Retinal pigment epithelial cell (primary cell): ENCODE measurements around the gene SCD5.
A peak's percentile ranks its signal among the peaks of the same experiment; 100 is the strongest.

Source experiments
- DNase-seq: peaks from one replicate; pipeline ENCODE4 v3.0.0-alpha.2; 2010; ENCODE audit warnings: low read depth
- H3K4me3 ChIP-seq: 2 replicates; pipeline ENCODE4 v1.5.1; 2011; ENCODE audit warnings: mild to moderate bottlenecking, low read length, control low read depth, moderate library complexity
- TF ChIP-seq, protein P1 (sequence below): conservative IDR thresholded peaks from 2 replicates; pipeline ENCODE4 v1.5.1; 2011; ENCODE audit warnings: low read depth, low read length, control low read depth, inconsistent platforms

SCD5 gene

DNA sequence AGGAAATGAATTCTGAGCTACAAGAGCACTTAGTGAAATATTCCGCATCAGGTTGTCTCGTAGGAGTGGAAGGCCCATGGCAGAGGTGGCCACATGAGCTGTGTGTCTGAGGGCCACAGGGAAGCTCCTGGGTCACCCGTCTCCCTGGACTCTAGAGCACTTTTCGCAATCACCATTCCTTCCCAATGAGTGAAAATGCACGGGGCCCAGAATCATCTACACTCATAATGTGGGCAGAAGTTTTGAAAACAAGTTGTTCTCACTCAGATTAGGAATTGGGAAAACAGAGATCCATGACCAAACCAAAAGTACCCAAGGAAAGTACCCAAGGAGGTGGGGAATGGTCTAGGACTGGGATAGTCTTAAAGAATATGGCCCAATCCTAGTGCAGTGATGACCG, 94.4 kb downstream of the SCD5 start:
- no peak for DNase-seq
- TF ChIP-seq, protein P1, sequence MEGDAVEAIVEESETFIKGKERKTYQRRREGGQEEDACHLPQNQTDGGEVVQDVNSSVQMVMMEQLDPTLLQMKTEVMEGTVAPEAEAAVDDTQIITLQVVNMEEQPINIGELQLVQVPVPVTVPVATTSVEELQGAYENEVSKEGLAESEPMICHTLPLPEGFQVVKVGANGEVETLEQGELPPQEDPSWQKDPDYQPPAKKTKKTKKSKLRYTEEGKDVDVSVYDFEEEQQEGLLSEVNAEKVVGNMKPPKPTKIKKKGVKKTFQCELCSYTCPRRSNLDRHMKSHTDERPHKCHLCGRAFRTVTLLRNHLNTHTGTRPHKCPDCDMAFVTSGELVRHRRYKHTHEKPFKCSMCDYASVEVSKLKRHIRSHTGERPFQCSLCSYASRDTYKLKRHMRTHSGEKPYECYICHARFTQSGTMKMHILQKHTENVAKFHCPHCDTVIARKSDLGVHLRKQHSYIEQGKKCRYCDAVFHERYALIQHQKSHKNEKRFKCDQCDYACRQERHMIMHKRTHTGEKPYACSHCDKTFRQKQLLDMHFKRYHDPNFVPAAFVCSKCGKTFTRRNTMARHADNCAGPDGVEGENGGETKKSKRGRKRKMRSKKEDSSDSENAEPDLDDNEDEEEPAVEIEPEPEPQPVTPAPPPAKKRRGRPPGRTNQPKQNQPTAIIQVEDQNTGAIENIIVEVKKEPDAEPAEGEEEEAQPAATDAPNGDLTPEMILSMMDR = no peak
- no peak overlapping the region for H3K4me3 ChIP-seq

DNA sequence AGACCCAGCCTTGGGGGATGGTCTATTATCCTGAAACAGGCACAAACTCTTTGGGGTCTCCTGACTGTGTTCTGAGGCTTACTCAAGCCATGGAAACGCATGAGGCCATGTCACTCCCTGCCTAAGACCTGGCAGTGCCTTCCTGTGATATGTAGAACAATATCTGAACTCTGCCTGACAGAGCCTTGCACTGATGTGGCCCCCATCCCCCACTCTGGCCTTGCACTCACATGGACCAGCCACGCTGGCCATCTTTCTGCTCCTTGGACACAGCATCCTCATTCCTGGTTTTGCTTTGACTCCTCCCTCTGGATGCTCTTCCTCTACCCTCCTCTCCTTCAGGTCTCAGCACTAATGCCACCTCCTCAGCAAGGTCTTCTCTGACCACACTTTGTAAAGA, 100.2 kb downstream of the SCD5 start:
- TF ChIP-seq, protein P1 = no peak
- DNase-seq = no peak
- no peak overlapping the region for H3K4me3 ChIP-seq

DNA sequence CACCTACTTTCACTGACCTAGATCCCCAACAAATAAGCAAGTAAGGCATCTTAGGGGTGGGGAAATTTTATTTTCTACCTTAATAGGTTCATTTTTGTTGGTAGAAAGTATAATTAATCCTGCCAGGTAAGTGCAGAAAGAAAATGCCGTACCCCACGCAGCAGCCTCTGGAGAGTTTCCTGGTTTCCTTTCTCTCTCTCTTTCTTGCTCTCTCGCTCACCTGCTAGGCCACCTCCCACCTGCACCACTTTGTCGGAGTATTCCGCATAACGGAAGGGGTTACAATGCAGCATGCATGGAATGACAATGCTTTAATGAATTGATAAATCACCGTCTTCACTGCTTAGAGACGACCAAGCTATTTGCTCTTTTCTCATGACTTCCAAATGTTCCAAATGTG, 101.0 kb downstream of the SCD5 start:
- no peak overlapping the region for H3K4me3 ChIP-seq
- TF ChIP-seq, protein P1 = no peak
- no peak for DNase-seq

DNA sequence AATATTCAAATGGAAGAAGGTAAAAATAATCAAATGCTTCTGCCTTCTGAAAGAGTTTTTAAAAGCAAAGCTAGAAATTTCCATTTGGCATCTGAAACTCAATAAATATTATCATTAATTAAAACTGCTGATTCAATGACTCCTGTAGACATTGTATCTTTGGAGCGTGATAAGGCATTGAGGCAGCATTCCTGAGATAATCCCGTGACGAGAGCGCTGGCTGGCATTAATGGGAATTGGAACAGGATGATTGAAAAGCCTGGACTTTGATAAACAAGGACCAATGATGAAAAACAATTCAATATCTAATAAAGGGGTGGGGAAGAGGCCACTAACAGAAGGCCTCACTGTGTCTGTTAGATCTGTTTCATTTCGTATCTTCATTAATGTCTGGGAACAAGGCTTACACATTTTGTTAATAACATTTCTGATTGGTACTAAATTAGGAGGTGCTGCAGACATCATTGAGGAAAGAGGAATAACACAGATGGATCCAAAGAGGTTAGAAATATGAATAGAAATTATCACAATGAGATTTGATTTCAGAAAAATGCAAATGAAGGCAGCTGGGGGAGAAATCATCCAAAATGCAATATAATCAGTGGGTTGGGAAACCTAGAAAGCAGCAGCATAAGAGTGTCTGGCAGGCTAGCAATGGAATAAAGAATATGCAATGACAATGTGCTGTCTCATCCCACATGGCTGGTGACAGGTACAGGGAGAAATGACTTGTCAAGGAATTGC, 102.3 kb downstream of the SCD5 start:
- no peak overlapping the region for H3K4me3 ChIP-seq
- peak; percentile 7 for DNase-seq
- TF ChIP-seq, protein P1 = no peak

DNA sequence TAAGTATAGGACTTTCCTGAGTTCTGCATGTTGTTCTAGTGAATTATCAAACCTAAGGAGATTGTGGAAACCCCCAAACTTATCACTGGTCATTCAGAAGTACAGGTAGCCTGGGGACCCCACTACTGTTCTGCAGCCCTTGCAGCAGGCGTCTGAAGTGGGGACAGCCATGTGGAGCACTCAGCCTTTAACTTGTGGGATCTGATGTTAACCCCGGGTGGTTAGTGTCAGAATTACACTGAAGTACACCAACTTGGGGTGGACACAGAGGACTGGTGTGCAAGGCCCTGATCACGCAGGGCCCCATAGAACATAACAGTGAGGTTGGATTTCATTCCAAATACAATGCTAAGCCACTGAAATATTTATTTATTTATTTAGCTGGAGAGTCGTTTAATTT, 103.7 kb downstream of the SCD5 start:
- TF ChIP-seq, protein P1 = no peak
- DNase-seq = no peak
- H3K4me3 ChIP-seq = no peak overlapping the region

DNA sequence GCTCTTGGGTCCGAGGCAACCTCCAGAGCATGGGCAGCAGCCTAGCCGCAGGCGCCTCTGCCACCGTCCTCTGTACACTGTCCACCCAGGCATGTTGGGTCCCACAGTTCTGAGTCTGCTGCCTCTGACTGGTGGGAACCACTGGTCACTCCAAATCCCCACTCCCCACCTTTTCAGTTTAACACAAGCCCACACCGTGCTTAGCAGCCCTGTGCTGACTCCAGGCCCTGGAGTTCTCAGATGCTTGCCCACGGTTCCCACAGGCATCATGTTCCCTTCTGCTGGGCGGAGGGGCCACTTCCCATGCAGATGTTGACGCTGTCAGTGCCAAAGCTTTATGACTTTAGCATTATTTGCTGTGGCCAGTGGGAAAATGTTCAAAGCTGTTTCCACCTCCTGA, 104.5 kb downstream of the SCD5 start:
- H3K4me3 ChIP-seq = no peak overlapping the region
- no peak for DNase-seq
- TF ChIP-seq, protein P1 = no peak

DNA sequence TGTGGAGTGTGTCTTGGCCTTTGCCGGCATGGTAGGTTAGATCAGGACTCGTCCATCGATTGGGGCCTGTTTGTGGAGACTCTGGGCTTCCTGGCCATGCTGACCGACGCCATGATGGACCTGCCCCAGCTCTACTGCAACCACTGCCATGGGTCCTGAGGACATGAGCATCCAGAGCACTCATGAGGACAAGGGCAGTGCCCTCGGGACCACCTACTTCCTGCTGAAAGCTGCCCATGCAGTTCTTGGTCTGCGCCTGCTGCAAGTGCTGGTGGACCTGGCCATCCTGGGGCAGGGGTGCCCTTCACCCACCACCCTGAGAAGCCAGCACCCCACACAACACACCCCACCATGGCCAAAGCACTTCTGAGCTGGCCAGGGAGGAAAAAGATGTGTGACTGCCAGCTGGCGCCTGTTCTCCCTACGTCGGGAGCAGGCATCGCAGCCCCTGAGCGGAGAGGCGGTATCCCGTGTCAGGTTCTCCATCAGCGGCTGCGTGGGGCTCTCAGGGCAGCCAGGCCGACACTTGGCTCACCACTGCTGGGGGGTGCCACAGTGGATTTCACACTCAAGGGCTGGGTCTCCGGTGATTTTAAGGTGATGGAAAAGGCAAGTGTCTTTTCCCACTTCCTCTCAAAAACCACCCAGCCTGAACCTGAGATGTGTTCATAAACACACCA, 106.4 kb downstream of the SCD5 start:
- H3K4me3 ChIP-seq = no peak overlapping the region

More for the DNA sequence above, 106.4 kb downstream of the SCD5 start:
- no peak for DNase-seq
- TF ChIP-seq, protein P1 = no peak
